HEK293 (cell line): Measurements from ENCODE around the gene CCN2.

Source experiments
- CTCF ChIP-seq: fragments of 450-650 bp; formaldehyde crosslinking; IDR thresholded peaks from 2 replicates; pipeline ENCODE4 v1.5.1; 2016; ENCODE audit warnings: missing biosample characterization, missing genetic modification characterization
- KLF16 ChIP-seq: fragments of 450-650 bp; formaldehyde crosslinking; IDR thresholded peaks from 2 replicates; pipeline ENCODE4 v1.5.1; 2017; ENCODE audit warnings: missing biosample characterization, missing genetic modification characterization
- TCF7L2 ChIP-seq: IDR thresholded peaks from 2 replicates; pipeline ENCODE4 v1.6.1; 2011; ENCODE audit warnings: low read depth, mild to moderate bottlenecking, inconsistent platforms, low read length, moderate library complexity, borderline replicate concordance
- YY1 ChIP-seq: fragments of 450-650 bp; formaldehyde crosslinking; IDR thresholded peaks from 2 replicates; pipeline ENCODE4 v1.5.1; 2018; ENCODE audit warnings: missing biosample characterization, missing genetic modification characterization
- YY2 ChIP-seq: fragments of 450-650 bp; formaldehyde crosslinking; IDR thresholded peaks from 2 replicates; pipeline ENCODE4 v1.5.1; 2016; ENCODE audit warnings: missing biosample characterization, missing genetic modification characterization
- ZBTB8A ChIP-seq: fragments of 450-650 bp; formaldehyde crosslinking; IDR thresholded peaks from 2 replicates; pipeline ENCODE4 v1.5.1; 2016; ENCODE audit warnings: missing biosample characterization, missing genetic modification characterization
- ZNF211 ChIP-seq: fragments of 450-650 bp; formaldehyde crosslinking; IDR thresholded peaks from 2 replicates; pipeline ENCODE4 v1.5.1; 2016; ENCODE audit warnings: low read depth, missing biosample characterization, missing genetic modification characterization
- ZNF239 ChIP-seq: fragments of 450-650 bp; formaldehyde crosslinking; IDR thresholded peaks from 2 replicates; pipeline ENCODE4 v1.5.1; 2016; ENCODE audit warnings: missing biosample characterization, missing genetic modification characterization

- TF ChIP-seq ZBTB8A (tag by site-specific recombination): no peak
- no peak for TF ChIP-seq ZNF239 (tag by site-specific recombination)
- TF ChIP-seq CTCF (tag by site-specific recombination): no peak
- no peak for TF ChIP-seq YY1 (tag by site-specific recombination)
- no peak for TF ChIP-seq TCF7L2
- no peak for TF ChIP-seq ZNF211 (tag by site-specific recombination)
- no peak for TF ChIP-seq YY2 (tag by site-specific recombination)
- TF ChIP-seq KLF16 (tag by site-specific recombination): no peak
Observed at GRCh38 chr6:131946992-131947955, 3.9 kb downstream of the CCN2 start.
